ENCODE results near the gene GALM. TPM values are rescaled to one million over a fixed set of nuclear protein-coding genes. Genes with fewer than 3 reads are reported as not detected.

The GALM gene
- total RNA-seq, 1 donor from 2014 or later = 8.3 TPM

- peak; percentile 43 for TF ChIP-seq CTCF (conservative IDR thresholded peaks at IDR 0.05; ENCODE audit: low read depth, low read length)
- DNase-seq (ENCODE audit: low read depth) = no peak
- H3K4me3 ChIP-seq (ENCODE audit: low read depth, low read length) = no peak overlapping the region
Observed at GRCh38 chr2:38740851-38741731, 75.2 kb downstream of the GALM start.

GRCh38 chr2:38742797-38743559 lies 77.1 kb downstream of the GALM start:
- TF ChIP-seq CTCF (conservative IDR thresholded peaks at IDR 0.05; ENCODE audit: low read depth, low read length) = no peak
- no peak for DNase-seq (ENCODE audit: low read depth)
- H3K4me3 ChIP-seq (ENCODE audit: low read depth, low read length) = no peak overlapping the region

GRCh38 chr2:38743672-38744398 lies 77.9 kb downstream of the GALM start:
- no peak for DNase-seq (ENCODE audit: low read depth)
- no peak overlapping the region for H3K4me3 ChIP-seq (ENCODE audit: low read depth, low read length)
- TF ChIP-seq CTCF (conservative IDR thresholded peaks at IDR 0.05; ENCODE audit: low read depth, low read length) = no peak

GRCh38 chr2:38744399-38744780 lies 78.5 kb downstream of the GALM start:
- no peak overlapping the region for H3K4me3 ChIP-seq (ENCODE audit: low read depth, low read length)
- TF ChIP-seq CTCF (conservative IDR thresholded peaks at IDR 0.05; ENCODE audit: low read depth, low read length) = no peak
- DNase-seq (ENCODE audit: low read depth) = no peak

GRCh38 chr2:38745267-38745666 lies 79.4 kb downstream of the GALM start:
- H3K4me3 ChIP-seq (ENCODE audit: low read depth, low read length) = no peak overlapping the region
- no peak for DNase-seq (ENCODE audit: low read depth)
- TF ChIP-seq CTCF (conservative IDR thresholded peaks at IDR 0.05; ENCODE audit: low read depth, low read length) = no peak

GRCh38 chr2:38747007-38747424 lies 81.1 kb downstream of the GALM start:
- no peak for DNase-seq (ENCODE audit: low read depth)
- H3K4me3 ChIP-seq (ENCODE audit: low read depth, low read length) = no peak overlapping the region
- no peak for TF ChIP-seq CTCF (conservative IDR thresholded peaks at IDR 0.05; ENCODE audit: low read depth, low read length)

All from epithelial cell of proximal tubule (primary cell).